Esophagus squamous epithelium (tissue), 4 donors: ENCODE measurements around the gene GSG1L.

Source experiments
- POLR2A ChIP-seq, 4 donors: fragments of 450-650 bp; IDR thresholded peaks; one replicate each; pipeline ENCODE4 v1.6.1; 2017; ENCODE audit warnings: antibody characterized with exemption in 4 of 4, mild to moderate bottlenecking in 4 of 4, moderate library complexity in 3 of 4
- TF ChIP-seq, protein P1 (sequence below), 6 experiments: fragments of 450-650 bp in 4 of 6; fragments of 200-600 bp in 2 of 6; sonication (generic) in 2 of 6; IDR thresholded peaks; one replicate each; pipeline ENCODE4 v1.5.1; 2016 to 2019; ENCODE audit warnings: antibody characterized with exemption in 6 of 6, mild to moderate bottlenecking in 4 of 6, moderate library complexity in 4 of 6

DNA sequence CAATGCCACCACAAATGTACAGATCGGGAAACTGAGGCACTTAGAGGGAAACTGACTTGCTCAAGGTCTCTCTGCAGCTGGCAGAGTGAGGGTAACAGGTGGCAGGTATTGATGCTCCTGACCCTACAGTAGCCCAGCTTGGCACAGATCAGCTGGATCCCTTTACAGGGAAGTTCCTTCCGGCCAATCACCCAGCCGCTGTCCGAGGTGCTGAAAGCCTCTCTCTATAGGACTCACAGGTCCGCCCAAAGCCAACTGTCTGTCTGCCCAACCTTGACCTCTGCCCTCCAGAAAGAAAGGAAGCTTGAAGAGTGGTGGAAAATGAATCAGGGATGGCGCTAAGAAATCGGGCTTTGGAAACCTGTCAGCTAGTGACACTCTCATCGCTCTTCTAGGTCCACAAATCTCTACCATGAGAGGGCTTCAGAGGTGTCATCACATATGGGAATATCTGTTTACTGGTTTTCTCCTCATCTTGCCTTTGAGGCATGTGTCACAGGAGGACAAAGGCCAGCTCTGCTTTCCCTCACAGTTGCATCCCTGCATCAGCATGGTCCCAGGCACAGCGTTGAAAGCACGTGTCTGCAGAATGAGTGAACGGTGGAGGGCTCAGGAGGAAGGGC, 267.4 kb downstream of the GSG1L start:
- no peak for TF ChIP-seq POLR2A (IDR thresholded peaks at IDR 0.05)
- TF ChIP-seq, protein P1, sequence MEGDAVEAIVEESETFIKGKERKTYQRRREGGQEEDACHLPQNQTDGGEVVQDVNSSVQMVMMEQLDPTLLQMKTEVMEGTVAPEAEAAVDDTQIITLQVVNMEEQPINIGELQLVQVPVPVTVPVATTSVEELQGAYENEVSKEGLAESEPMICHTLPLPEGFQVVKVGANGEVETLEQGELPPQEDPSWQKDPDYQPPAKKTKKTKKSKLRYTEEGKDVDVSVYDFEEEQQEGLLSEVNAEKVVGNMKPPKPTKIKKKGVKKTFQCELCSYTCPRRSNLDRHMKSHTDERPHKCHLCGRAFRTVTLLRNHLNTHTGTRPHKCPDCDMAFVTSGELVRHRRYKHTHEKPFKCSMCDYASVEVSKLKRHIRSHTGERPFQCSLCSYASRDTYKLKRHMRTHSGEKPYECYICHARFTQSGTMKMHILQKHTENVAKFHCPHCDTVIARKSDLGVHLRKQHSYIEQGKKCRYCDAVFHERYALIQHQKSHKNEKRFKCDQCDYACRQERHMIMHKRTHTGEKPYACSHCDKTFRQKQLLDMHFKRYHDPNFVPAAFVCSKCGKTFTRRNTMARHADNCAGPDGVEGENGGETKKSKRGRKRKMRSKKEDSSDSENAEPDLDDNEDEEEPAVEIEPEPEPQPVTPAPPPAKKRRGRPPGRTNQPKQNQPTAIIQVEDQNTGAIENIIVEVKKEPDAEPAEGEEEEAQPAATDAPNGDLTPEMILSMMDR (IDR thresholded peaks at IDR 0.05), result no peak
